HG03108 (cell line): ENCODE results near the gene PLP2.

Experiments
- ATAC-seq: cut with Tn5 transposase; IDR thresholded peaks from one replicate; pipeline ENCODE4 v1.9.1; 2021; ENCODE audit warnings: moderate library complexity; ENCODE audit not compliant: unreplicated experiment

PLP2 gene

GRCh38 chrX:49208399-49208798 lies 36.7 kb downstream of the PLP2 start:
- no peak for ATAC-seq

- ATAC-seq, result no peak
Observed at GRCh38 chrX:49209434-49210251, 37.9 kb downstream of the PLP2 start.

- no peak for ATAC-seq
Observed at GRCh38 chrX:49210406-49210805, 38.7 kb downstream of the PLP2 start.

GRCh38 chrX:49211074-49211473 lies 39.4 kb downstream of the PLP2 start:
- ATAC-seq, result no peak

GRCh38 chrX:49212209-49212608 lies 40.5 kb downstream of the PLP2 start:
- ATAC-seq, result no peak

- no peak for ATAC-seq
Observed at GRCh38 chrX:49212861-49213260, 41.2 kb downstream of the PLP2 start.

- no peak for ATAC-seq
Observed at GRCh38 chrX:49214416-49214815, 42.7 kb downstream of the PLP2 start.

- ATAC-seq, result no peak
Observed at GRCh38 chrX:49214996-49215526, 43.4 kb downstream of the PLP2 start.

- no peak for ATAC-seq
Observed at GRCh38 chrX:49220100-49220499, 48.4 kb downstream of the PLP2 start.

GRCh38 chrX:49221868-49222267 lies 50.2 kb downstream of the PLP2 start:
- no peak for ATAC-seq
